GM10248 (cell line): Measurements from ENCODE around the gene MRPL37.

Experiments used
- CTCF ChIA-PET: fragments of 300-600 bp; sonication (Branson Sonifier 250); formaldehyde crosslinking; extraction: SDS; loops from one replicate; lab custom pipeline; 2021; ENCODE audit warnings: antibody characterized with exemption; lab: Yijun Ruan, JAX
- POLR2A ChIA-PET: fragments of 350-650 bp; sonication (Branson Sonifier 250); formaldehyde crosslinking; extraction: SDS; loops from one replicate; lab custom pipeline; 2020; ENCODE audit warnings: antibody characterized with exemption; lab: Yijun Ruan, JAX
- DNase-seq: peaks from one replicate; pipeline ENCODE4 v3.0.0; 2012; ENCODE audit errors: extremely low spot score
- TF ChIP-seq, protein P1 (sequence below): IDR thresholded peaks from 2 replicates; pipeline ENCODE4 v1.5.1; 2012; ENCODE audit warnings: mild to moderate bottlenecking, low read depth; ENCODE audit errors: extremely low read depth, missing control alignments, control extremely low read depth

Gene MRPL37

DNA sequence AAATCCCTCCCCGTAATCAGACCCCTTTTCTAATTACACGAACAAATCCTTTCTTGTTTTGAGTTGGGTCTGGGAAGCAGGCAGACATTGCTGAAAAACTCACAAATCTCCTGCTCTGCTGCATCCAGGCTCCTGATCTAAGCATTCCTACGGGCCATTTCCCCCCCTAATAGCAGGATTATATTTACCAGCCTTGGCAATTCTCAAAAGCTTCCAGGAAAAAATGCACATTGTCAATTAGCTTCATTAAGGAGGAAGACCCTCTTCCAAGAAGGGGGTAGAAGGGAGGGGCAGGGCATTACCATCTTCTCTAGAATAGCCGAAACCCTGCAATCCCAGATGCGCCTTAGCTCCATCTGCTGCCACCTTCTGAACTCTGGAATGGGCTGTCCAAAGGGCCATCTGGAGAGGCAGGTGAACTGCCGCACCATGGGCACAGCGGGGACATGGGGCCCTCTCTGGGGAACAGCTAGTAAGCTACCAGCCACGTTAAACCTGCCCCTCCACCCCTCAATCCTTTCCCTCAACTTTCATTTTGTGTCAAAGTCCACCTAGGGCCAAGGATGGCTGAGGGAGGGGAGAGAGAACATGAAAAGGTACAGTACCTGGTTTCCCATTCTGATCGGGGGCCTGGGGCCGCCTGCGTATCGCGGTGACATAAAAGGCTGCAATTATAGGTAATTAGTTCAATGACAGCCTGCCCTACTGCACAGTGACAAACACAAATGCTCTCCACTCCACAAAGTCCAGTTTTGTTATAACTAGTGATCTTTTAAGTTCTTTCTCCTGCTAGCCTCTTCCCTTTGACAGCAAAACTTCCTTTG is 56.8 kb downstream of the MRPL37 start:
- ChIA-PET CTCF (interaction anchor here (0.8 kb wide), 1 partner anchor 13 kb away, joined by 3 read pairs; no protein-coding TSS in a partner anchor), POLR2A (no interaction called here)
- no peak for DNase-seq
- TF ChIP-seq, protein P1, sequence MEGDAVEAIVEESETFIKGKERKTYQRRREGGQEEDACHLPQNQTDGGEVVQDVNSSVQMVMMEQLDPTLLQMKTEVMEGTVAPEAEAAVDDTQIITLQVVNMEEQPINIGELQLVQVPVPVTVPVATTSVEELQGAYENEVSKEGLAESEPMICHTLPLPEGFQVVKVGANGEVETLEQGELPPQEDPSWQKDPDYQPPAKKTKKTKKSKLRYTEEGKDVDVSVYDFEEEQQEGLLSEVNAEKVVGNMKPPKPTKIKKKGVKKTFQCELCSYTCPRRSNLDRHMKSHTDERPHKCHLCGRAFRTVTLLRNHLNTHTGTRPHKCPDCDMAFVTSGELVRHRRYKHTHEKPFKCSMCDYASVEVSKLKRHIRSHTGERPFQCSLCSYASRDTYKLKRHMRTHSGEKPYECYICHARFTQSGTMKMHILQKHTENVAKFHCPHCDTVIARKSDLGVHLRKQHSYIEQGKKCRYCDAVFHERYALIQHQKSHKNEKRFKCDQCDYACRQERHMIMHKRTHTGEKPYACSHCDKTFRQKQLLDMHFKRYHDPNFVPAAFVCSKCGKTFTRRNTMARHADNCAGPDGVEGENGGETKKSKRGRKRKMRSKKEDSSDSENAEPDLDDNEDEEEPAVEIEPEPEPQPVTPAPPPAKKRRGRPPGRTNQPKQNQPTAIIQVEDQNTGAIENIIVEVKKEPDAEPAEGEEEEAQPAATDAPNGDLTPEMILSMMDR = no peak

DNA sequence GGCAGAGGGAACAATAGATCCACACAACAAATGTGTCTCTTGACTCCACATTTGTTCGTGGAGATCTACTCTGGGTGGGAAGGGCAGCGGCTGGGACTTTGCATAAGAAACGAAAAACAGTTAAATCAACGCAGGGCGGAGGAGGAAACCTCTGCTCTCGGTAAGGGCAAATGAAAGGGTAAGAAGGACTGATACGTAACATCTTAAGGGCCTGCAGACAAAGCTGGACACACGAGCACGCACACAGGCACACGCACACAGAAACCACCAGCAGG is 57.3 kb downstream of the MRPL37 start:
- ChIA-PET CTCF (no interaction called here), POLR2A (no interaction called here)
- TF ChIP-seq, protein P1 = no peak
- DNase-seq = no peak

DNA sequence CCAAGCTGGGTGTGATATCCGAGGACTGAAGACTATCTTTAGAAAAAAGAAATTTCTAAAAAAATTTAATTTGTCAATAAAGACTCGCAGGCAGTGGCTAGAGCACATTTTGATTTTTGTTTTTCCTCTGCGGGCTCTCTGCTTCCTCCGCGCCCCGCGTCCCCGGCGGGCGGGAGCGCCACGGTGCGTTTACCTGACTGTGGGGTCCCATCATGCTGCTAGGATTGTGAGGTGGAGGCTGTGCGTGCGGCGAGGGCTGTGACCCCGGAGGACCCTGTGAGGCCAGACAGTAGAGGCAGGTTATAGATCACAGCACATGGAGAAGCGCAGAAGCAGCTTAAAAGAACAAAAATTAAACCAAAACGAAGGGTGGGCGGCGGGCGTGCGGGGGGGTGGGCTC is 57.9 kb downstream of the MRPL37 start:
- TF ChIP-seq, protein P1 = no peak
- POLR2A ChIA-PET = no interaction called here
- no peak for DNase-seq
- CTCF ChIA-PET = no interaction called here

DNA sequence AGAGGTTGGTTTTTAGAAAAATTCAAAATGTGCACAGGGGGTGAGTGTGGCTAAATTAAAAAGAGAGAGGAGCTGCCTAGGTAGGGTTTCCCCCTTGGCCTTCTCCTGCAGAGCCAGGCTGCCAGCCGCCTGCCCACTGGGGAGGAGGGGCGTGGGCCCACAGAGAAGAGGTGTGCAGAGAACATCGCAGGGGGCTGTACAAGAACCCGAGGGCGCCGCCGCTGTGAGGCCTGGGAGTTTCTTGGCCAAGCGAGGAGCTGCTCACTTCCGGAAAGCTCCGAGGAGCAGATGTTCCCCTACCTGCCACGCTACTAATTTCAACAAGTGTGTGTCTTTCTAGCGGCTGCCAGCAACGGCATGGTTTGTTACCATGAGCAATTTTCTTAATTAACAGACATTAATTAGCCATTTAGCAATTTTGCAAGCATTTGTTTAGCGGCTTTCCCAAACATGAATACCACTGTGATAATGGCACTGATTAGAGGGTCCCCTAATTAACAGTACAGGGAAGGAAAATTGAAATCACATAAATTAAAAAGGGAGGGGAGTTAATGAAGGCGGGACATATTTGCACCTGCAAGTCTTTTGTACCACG is 59.7 kb downstream of the MRPL37 start:
- TF ChIP-seq, protein P1 = no peak
- ChIA-PET CTCF (no interaction called here), POLR2A (no interaction called here)
- no peak for DNase-seq

DNA sequence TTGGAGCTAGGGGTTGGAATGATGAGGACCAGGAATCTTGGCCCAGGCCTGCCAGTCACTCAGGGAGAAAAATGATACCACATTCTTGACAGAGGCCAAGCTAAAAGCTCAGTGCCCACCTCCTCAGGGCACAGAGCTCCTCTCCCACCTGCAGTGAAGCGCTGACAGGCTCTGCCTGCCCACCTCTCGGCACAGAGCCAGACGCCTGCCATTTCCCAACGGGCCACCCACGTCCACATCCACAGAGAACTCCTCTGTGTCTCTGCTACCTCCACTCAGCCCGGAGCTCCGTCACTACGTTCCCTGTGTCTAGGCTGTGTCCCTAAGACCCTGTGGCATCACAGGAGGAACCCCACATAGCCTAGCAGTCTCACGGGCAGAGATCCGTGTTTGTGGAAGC is 60.8 kb downstream of the MRPL37 start:
- ChIA-PET POLR2A (no interaction called here), CTCF (interaction anchor here (1.7 kb wide), 1 partner anchor 8 kb away, joined by 4 read pairs; no protein-coding TSS in a partner anchor)
- DNase-seq = no peak
- TF ChIP-seq, protein P1 = no peak

DNA sequence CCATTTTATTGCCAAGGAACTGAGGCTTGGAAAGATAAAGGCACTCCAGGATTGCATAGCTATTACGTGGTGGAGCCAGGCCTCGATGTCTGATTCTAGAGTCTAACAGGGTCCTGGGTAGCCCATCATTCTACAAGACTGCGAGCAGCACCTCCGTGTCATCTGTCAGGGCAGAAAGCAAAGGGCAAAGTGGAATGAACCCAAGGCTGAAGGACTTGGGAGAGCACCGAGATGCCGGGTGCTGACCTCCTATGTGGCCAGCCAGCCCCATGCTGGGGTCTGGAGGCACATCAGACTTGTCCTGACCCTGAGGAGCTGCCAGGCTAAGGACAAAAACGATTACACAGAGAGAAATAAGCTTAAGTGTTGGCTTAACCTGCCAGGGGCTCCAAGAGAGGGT is 62.3 kb downstream of the MRPL37 start:
- TF ChIP-seq, protein P1 = no peak
- ChIA-PET POLR2A (no interaction called here), CTCF (interaction anchor here (1.1 to 1.7 kb wide), 3 partner anchors 9 to 286 kb away, joined by 3 to 4 read pairs (median 4); partner anchors contain the start of gene ACOT11)
- DNase-seq = no peak
